HG03457 (cell line): Measurements from ENCODE around the gene FANCD2OS.
"Not testable (repeated sequence)": the region's sequence is repeated elsewhere in the genome, so short reads cannot be mapped to it uniquely, and the experiment has no call there.

Experiments
- ATAC-seq: cut with Tn5 transposase; IDR thresholded peaks from one replicate; pipeline ENCODE4 v1.9.1; 2021; ENCODE audit warnings: moderate number of reproducible peaks; ENCODE audit not compliant: unreplicated experiment

FANCD2OS gene, protein sequence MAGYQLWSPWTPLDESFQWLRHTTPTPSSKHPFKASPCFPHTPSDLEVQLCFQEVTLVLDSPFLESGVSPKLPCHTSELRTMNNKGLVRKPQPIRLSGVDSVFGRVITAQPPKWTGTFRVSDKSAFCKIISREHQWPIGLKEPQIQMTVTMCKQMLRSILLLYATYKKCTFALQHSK

DNA sequence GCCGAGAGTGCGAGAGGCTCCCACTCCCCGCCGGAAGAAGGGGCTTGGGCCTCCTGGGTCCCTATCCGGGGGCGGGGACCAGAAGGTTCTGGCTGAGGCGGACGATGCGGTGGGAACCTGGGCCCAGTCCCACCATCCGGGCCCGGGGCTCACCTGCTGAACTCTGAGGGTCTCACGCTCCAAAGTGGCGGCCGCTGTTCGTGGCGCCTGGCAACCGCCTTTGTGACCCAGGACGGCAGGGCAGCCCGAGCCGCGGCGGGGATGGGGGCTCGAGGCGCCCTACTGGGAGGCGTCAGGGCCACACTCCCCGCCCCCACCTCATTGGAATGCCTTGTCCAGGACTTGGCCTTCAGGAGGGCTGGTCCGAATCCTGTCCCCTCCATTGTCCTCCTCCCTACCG lies at the start of gene FANCD2OS:
FANCD2OS (minus strand) TSS at position 165 of the 400 bp plus-strand sequence. CDS start 3,481 bp downstream, outside the sequence.
- no peak for ATAC-seq

GRCh38 chr3:10157031-10157430 lies 49.0 kb upstream of the FANCD2OS start:
- no peak for ATAC-seq

- no peak for ATAC-seq
These were observed 47.6 kb upstream of the FANCD2OS start for GRCh38 chr3:10155658-10156057.

DNA sequence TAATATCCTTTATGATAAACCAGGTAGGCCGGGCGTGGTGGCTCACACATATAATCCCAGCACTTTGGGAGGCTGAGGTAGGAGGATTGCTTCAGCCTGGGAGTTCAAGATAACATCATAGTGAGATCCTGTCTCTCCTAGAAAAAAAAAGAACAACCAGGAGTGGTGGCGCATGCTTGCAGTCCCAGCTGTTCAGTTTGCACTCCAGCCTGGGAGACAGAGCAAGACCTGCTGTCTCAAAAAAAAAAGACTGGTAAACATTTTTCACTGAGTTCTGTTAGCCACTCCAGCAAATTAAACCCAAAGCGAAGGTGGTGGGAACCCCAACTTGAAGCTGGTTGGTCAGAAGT lies 47.0 kb upstream of the FANCD2OS start:
- ATAC-seq = no peak

DNA sequence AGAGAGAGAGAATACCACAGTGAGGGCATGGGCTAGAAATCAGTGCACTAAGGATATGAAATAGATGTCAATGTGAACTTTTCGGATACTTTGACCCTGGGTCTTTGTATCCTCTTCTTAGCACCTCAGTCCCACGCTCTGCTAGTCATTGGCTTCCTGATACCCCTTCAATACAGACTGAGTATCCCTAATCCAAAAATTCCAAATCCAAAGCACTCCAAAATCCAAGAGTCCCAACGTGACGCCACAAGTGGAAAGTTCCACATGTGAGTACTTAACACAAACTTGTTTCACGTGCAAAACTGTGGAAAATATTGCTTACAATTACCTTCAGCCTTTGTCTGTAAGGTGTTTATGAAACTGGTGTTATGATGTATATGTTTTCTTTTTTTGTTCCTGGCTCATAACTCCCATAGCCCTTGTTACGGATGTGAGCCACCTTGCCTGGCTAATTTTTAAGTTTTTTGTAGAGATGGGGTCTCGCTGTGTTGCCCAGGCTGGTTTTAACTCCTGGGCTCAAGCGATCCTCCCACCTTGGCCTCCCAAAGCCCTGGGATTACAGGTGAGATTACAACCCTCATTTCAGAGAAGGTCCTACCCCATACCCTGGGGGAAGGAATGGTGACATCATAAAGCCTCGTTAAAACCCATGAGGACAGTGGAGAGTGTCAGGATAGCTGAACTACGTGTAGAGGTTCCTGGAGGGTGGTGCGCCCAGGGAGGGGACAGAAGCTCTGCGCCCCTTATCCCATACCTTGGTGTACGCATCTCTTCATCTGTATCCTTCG lies 46.5 kb upstream of the FANCD2OS start:
- no peak for ATAC-seq

- ATAC-seq = no peak
These were observed 42.9 kb upstream of the FANCD2OS start for GRCh38 chr3:10150987-10151386.

GRCh38 chr3:10149226-10149625 lies 41.2 kb upstream of the FANCD2OS start:
- no peak for ATAC-seq

DNA sequence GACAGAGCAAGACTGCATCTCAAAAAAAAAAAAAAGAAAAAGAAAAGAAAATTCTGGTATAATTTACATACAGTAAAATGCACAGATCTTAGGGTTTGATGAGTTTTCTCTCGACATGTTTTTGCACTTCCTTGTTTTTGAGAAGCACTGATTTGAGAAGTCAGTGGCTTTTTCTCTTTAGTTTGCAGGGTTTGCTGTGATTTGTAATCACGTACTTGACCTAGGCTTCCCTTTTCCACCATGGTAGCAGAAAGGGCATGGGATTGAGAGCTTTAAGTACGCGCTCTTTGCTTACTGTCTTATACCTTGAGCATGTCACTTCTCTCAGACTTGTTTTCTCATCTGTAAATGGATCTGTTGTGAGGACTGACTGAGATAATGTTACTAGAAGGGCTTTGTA lies 37.6 kb upstream of the FANCD2OS start:
- ATAC-seq = no peak

- no peak for ATAC-seq
These were observed 34.9 kb upstream of the FANCD2OS start for GRCh38 chr3:10142707-10143560.

GRCh38 chr3:10140996-10141546 lies 33.0 kb upstream of the FANCD2OS start:
- no peak for ATAC-seq

GRCh38 chr3:10137178-10137577 lies 29.1 kb upstream of the FANCD2OS start:
- ATAC-seq = no peak

DNA sequence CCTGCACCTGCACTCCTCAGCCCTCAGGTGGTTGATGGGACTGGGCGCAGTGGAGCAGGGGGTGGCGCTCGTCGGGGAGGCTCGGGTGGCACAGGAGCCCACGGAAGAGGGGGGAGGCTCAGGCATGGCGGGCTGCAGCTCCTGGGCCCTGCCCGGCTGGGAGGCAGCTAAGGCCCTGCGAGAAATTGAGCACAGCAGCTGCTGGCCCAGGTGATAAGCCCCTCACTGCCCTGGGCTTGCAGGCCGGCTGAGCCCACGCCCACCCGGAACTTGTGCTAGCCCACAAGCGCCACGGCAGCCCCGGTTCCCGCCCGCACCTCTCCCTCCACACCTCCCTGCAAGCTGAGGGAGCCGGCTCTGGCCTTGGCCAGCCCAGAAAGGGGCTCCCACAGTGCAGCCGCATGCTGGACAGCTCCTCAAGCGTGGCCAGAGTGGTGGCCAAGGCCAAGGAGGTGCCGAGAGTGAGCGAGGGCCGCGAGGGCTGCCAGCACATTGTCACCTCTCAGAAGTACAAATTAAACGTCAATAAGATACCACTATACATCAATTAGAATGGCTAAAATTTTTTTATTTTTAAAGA lies 28.5 kb upstream of the FANCD2OS start:
- no peak for ATAC-seq

DNA sequence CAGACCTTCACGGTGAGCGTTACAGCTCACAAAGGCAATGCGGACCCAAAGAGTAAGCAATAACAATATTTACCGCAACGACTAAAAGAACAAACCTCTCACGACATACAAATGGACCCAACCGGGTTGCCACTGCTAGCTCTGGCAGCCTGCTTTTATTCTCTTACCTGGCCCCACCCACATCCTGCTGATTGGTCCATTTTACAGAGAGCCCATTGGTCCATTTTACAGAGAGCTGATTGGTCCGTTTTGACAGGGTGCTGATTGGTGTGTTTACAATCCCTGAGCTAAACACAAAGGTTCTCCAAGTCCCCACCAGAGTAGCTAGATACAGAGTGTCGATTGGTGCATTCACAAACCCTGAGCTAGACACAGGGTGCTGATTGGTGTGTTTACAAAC lies 27.8 kb upstream of the FANCD2OS start:
- not testable (repeated sequence) for ATAC-seq

GRCh38 chr3:10122724-10123123 lies 14.7 kb upstream of the FANCD2OS start:
- ATAC-seq = no peak

- ATAC-seq = no peak
These were observed 13.0 kb upstream of the FANCD2OS start for GRCh38 chr3:10121064-10121463.

GRCh38 chr3:10119376-10119775 lies 11.3 kb upstream of the FANCD2OS start:
- no peak for ATAC-seq

DNA sequence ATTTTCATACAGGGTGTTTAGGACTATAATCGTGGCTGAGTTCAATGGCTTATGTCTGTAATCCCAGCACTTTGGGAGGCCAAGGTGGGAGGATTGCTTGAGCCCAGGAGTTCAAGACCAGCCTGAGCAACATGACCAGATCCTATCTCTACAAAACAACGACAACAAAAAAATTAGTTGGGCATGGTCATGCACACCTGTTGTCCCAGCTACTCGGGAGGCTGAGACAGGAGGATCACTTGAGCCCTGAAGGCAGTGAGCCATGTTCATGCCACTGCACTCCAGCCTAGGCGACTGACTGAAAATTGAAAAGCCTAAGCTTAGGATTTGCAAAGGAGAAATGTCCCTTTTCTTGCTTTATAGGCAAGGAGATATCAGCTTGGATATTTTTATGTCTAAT lies 8.9 kb upstream of the FANCD2OS start:
- no peak for ATAC-seq

- ATAC-seq = peak; percentile 17
These were observed 8.0 kb upstream of the FANCD2OS start for GRCh38 chr3:10116138-10116460.

- peak; percentile 83 for ATAC-seq
These were observed 7.5 kb upstream of the FANCD2OS start, which contains the start of gene BRK1 for GRCh38 chr3:10115326-10116137. Gene BRK1, plus strand, starts transcription at chr3:10115675. Its CDS starts 27 bp downstream, at chr3:10115702.

- ATAC-seq = no peak
These were observed 1.1 kb downstream of the FANCD2OS start for GRCh38 chr3:10106919-10107318.
